COLO668 (cell line): Measurements from ENCODE around the gene SEPTIN5.
"Not testable (repeated sequence)": the region's sequence is repeated elsewhere in the genome, so short reads cannot be mapped to it uniquely, and the experiment has no call there.

Experiments
- DNase-seq: peaks from one replicate; lab custom pipeline; 2025; ENCODE audit not compliant: unreplicated experiment; lab: John Stamatoyannopoulos, UW

The SEPTIN5 gene

GRCh38 chr22:19680287-19680881 is 33.9 kb upstream of the SEPTIN5 start:
- DNase-seq: no peak

- no peak for DNase-seq
These were observed 33.1 kb upstream of the SEPTIN5 start for GRCh38 chr22:19680911-19681862.

- no peak for DNase-seq
These were observed 32.4 kb upstream of the SEPTIN5 start for GRCh38 chr22:19681863-19682245.

GRCh38 chr22:19686946-19687345 is 27.4 kb upstream of the SEPTIN5 start:
- DNase-seq: no peak

GRCh38 chr22:19687561-19688300 is 26.6 kb upstream of the SEPTIN5 start:
- DNase-seq: peak; percentile 44

- DNase-seq: no peak
These were observed 25.7 kb upstream of the SEPTIN5 start for GRCh38 chr22:19688301-19689290.

GRCh38 chr22:19689408-19689807 is 24.9 kb upstream of the SEPTIN5 start:
- DNase-seq: no peak

GRCh38 chr22:19691007-19691720 is 23.1 kb upstream of the SEPTIN5 start:
- DNase-seq: no peak

- DNase-seq: no peak
These were observed 22.5 kb upstream of the SEPTIN5 start for GRCh38 chr22:19691721-19692341.

GRCh38 chr22:19693581-19693980 is 20.7 kb upstream of the SEPTIN5 start:
- no peak for DNase-seq

GRCh38 chr22:19693981-19694670 is 20.2 kb upstream of the SEPTIN5 start:
- DNase-seq: no peak

GRCh38 chr22:19694696-19695095 is 19.6 kb upstream of the SEPTIN5 start:
- no peak for DNase-seq

- DNase-seq: no peak
These were observed 17.6 kb upstream of the SEPTIN5 start for GRCh38 chr22:19696504-19697276.

- DNase-seq: not testable (repeated sequence)
These were observed 16.4 kb upstream of the SEPTIN5 start for GRCh38 chr22:19697871-19698270.

GRCh38 chr22:19700790-19701419 is 13.4 kb upstream of the SEPTIN5 start:
- no peak for DNase-seq

- DNase-seq: no peak
These were observed 12.7 kb upstream of the SEPTIN5 start for GRCh38 chr22:19701420-19702145.

- peak; percentile 42 for DNase-seq
These were observed 10.4 kb upstream of the SEPTIN5 start for GRCh38 chr22:19703869-19704268.
